ENCODE results near the gene FNDC5. TPM values are rescaled to one million over a fixed set of nuclear protein-coding genes. Genes with fewer than 3 reads are reported as not detected.
A peak's percentile ranks its signal among the peaks of the same experiment; 100 is the strongest.

Gene FNDC5
- total and polyA plus RNA-seq, 9 of the 15 experiments (the other 6 are each of a cell fraction or from before 2014, with no cell fraction given): 0.06 to 2.1 (median 0.22) TPM

GRCh38 chr1:32881871-32882850, 11.4 kb upstream of the FNDC5 start:
- peaks cover 39% of the 10 kb centered on the region for H4K20me1 ChIP-seq (replicated peaks; ENCODE audit: control insufficient read depth, insufficient read depth, low read length)
- H3K9me1 ChIP-seq (ENCODE audit: control insufficient read depth, insufficient read depth, low read length): no peaks in the 10 kb centered on the region
- no peak overlapping the region for H3K4me2 ChIP-seq (ENCODE audit: insufficient read depth, low read length)
- no peak overlapping the region for H3K27ac ChIP-seq (ENCODE audit: extremely low read depth, low read depth, low read length)
- no TSS peak for BruUV-seq (replicated peaks)
- ATAC-seq: no peak
- H2AFZ ChIP-seq (ENCODE audit: low read depth, low read length): no peak overlapping the region
- no peaks in the 10 kb centered on the region for H3K9me3 ChIP-seq (replicated peaks; ENCODE audit: control insufficient read depth, insufficient read depth, low read depth, low read length)
- intact Hi-C loops (cut with micrococcal nuclease): no loop called here
- no peak for FAIRE-seq
- H3K4me3 ChIP-seq: no peak overlapping the region
- 0 out of 4 replicates have a peak overlapping the region, but pooled peaks of 1 of the 2 experiments have one; percentile 7 for H3K9ac ChIP-seq (ENCODE audit: insufficient read depth in 1 of 2, low read depth in 2 of 2, low read length in 2 of 2)
- ChIA-PET CTCF (ENCODE audit: low intra/inter-chr PET ratio) (no interaction called here), POLR2A (interaction anchor here (0.5 to 1.4 kb wide), 3 partner anchors 10 to 173 kb away, joined by 3 read pairs; no protein-coding TSS in a partner anchor)
- peaks cover 21 to 51% of the 10 kb centered on the region in 2 experiments for H3K27me3 ChIP-seq (ENCODE audit: control insufficient read depth in 2 of 2, insufficient read depth in 2 of 2, low read length in 2 of 2)
- no peaks in the 10 kb centered on the region for H3K36me3 ChIP-seq (ENCODE audit: control insufficient read depth, insufficient read depth, low read length)
- no peaks in the 10 kb centered on the region for H3K79me2 ChIP-seq (ENCODE audit: control insufficient read depth, insufficient read depth, low read length)
- 7% methylated on average over 21 of the region's 22 CpGs for WGBS (ENCODE audit: insufficient coverage, low coverage, missing lambda C conversion rate)
- no peak for DNase-seq (ENCODE audit: extremely low read depth in 1 of 4, low spot score in 3 of 4)
- H3K4me1 ChIP-seq (replicated peaks in 1 of 2; ENCODE audit: control insufficient read depth in 2 of 2, insufficient read depth in 2 of 2, low read length in 2 of 2): peaks cover 0 to 25% of the 10 kb centered on the region in 2 experiments; a peak in 3 of 5 replicates
- in situ Hi-C loops (cut with MboI): loop anchor here (25.0 kb wide), 1 partner anchor 730 kb away; no protein-coding TSS in a partner anchor
- TF ChIP-seq GATA2 (CRISPR knock-in tag; IDR thresholded peaks at IDR 0.05): no peak
- TF ChIP-seq EHMT2 (IDR thresholded peaks at IDR 0.05): no peak
- TF ChIP-seq KLF10 (CRISPR knock-in tag; IDR thresholded peaks at IDR 0.05): no peak
- no peak for TF ChIP-seq ZKSCAN3 (CRISPR knock-in tag; IDR thresholded peaks at IDR 0.05)
- no peak for TF ChIP-seq NFATC3 (IDR thresholded peaks at IDR 0.05)
- no peak for TF ChIP-seq ZBTB33 (CRISPR knock-in tag; IDR thresholded peaks at IDR 0.05)
- TF ChIP-seq CREB5 (CRISPR knock-in tag; IDR thresholded peaks at IDR 0.05): no peak
- no peak for TF ChIP-seq IFI16 (CRISPR knock-in tag; IDR thresholded peaks at IDR 0.05)
- TF ChIP-seq CBX1 (IDR thresholded peaks at IDR 0.05; ENCODE audit: low read depth): no peak
- no peak for TF ChIP-seq MTA2 (IDR thresholded peaks at IDR 0.05; ENCODE audit: low read depth)
- TF ChIP-seq SP1 (CRISPR knock-in tag; IDR thresholded peaks at IDR 0.05): no peak
- no peak for TF ChIP-seq CEBPB (tag; IDR thresholded peaks at IDR 0.05)
- TF ChIP-seq ARID4B (CRISPR knock-in tag; IDR thresholded peaks at IDR 0.05): no peak

All from K562 (cell line).